Endothelial cell of umbilical vein (primary cell): Measurements from ENCODE around the gene PRKG1.

ENCODE experiments used
- MYC ChIP-seq: IDR thresholded peaks from one replicate; pipeline ENCODE4 v1.6.1; 2011; ENCODE audit warnings: mild to moderate bottlenecking, low read depth, low read length
- TF ChIP-seq, protein P1 (sequence below), 2 donors: IDR thresholded peaks; 1 replicate in 1 of 2; 2 replicates in 1 of 2; pipeline ENCODE4 v1.5.1; 2011; ENCODE audit warnings: low read length in 2 of 2, mild to moderate bottlenecking in 2 of 2, moderate library complexity in 2 of 2, control low read depth in 1 of 2, inconsistent platforms in 1 of 2, low read depth in 1 of 2; ENCODE audit not compliant: insufficient read depth in 1 of 2; ENCODE audit errors: extremely low read depth in 1 of 2

DNA sequence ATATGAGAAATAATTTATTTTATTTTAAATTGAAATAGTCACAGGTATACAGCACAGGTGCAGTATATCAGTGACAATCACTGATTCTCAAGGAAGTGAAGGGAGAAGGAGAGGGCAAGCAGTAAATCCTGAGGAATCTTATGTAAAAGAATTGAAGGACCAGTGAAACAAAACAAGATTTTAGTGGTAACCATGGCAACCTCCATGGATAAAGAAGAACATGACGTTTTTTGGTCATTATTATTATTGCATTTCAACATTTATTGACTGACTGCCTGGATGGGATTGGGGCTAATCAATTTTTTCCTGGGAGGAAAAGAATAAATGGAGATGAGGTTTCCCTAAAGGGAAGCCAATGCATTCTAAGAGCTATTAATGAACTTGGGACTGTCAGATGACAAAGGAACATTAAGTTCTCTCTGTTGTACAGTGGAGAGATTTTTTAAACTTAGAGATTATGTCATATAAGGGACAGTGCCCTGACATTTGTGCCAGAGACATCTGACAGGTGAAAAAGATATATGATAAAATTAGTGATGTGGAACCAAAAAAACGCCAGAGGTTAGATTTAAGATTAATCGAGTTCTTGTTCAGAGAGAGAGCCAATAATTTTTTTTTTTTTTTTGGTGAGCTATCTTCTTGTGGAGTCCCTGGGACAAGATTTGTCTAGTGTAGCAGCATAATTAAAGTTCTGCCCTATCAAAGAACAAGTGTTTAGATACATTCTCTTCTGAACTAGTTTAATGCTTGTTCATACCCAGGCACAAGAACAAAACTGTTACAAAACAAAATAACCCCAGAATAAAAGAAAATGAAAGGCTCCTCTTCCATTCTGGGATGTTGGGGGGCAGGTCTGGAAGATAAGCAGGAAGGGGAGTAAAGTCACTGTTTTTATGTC is 345.2 kb downstream of the PRKG1 start:
- no peak for TF ChIP-seq MYC
- TF ChIP-seq, protein P1, sequence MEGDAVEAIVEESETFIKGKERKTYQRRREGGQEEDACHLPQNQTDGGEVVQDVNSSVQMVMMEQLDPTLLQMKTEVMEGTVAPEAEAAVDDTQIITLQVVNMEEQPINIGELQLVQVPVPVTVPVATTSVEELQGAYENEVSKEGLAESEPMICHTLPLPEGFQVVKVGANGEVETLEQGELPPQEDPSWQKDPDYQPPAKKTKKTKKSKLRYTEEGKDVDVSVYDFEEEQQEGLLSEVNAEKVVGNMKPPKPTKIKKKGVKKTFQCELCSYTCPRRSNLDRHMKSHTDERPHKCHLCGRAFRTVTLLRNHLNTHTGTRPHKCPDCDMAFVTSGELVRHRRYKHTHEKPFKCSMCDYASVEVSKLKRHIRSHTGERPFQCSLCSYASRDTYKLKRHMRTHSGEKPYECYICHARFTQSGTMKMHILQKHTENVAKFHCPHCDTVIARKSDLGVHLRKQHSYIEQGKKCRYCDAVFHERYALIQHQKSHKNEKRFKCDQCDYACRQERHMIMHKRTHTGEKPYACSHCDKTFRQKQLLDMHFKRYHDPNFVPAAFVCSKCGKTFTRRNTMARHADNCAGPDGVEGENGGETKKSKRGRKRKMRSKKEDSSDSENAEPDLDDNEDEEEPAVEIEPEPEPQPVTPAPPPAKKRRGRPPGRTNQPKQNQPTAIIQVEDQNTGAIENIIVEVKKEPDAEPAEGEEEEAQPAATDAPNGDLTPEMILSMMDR (IDR thresholded peaks at IDR 0.05; ENCODE audit: extremely low read depth in 1 of 2, insufficient read depth in 1 of 2, low read depth in 1 of 2, low read length in 2 of 2) = no peak
